HCT116 (cell line): ENCODE data around the gene FST. TPM values are rescaled to one million over a fixed set of nuclear protein-coding genes. Genes with fewer than 3 reads are reported as not detected.

ENCODE experiments used
- ATAC-seq: fragments of 200-7000 bp; cut with Tn5 transposase; 2 replicates; pipeline ENCODE4 v1.9.1; 2020; ENCODE audit warnings: mild to moderate bottlenecking, moderate library complexity
- BruUV-seq: library from RNA; stranded (reverse); fragments of 400-500 nt; replicated peaks from 2 replicates; lab custom pipeline; 2021; lab: Mats Ljungman, UMichigan
- CTCF ChIA-PET: fragments of 300-600 bp; sonication (Branson Sonifier 250); formaldehyde crosslinking; loops from one replicate; lab custom pipeline; 2021; ENCODE audit warnings: antibody characterized with exemption; lab: Charles Lee
- POLR2A ChIA-PET: fragments of 300-600, 350-600 bp; sonication (Branson Sonifier 250); formaldehyde crosslinking; loops from one replicate; lab custom pipeline; 2021; ENCODE audit warnings: antibody characterized with exemption; lab: Charles Lee
- RAD21 ChIA-PET, 2 experiments: fragments of 300-600 bp; sonication (Branson Sonifier 250); formaldehyde crosslinking; loops; one replicate each; lab custom pipeline; 2023; ENCODE audit warnings: low total read pairs in 2 of 2; ENCODE audit not compliant: uncharacterized antibody in 2 of 2, unreplicated experiment in 2 of 2, low non-redundant PET in 1 of 2; lab: Charles Lee
- DNase-seq: peaks from one replicate; pipeline ENCODE4 v3.0.0-alpha.2; 2010; ENCODE audit warnings: low read depth, low spot score
- H2AFZ ChIP-seq: fragments of 200-600 bp; shearing (Covaris generic), sonication (generic); 2 replicates; pipeline ENCODE4 v1.6.1; 2017; ENCODE audit warnings: low read depth, mixed run types, mixed read lengths, antibody characterized with exemption, low read length; ENCODE audit not compliant: poor library complexity, severe bottlenecking
- H3K27ac ChIP-seq: 2 replicates; pipeline ENCODE4 v1.5.1; 2012; ENCODE audit warnings: low read depth, low read length
- H3K27me3 ChIP-seq: fragments of 200-600 bp; sonication (generic); 2 replicates; pipeline ENCODE4 v1.6.1; 2016; ENCODE audit warnings: mixed run types, low read length, mixed read lengths; ENCODE audit not compliant: insufficient read depth
- H3K36me3 ChIP-seq, 2 experiments: fragments of 200-500 bp in 1 of 2; fragments of 200-600 bp in 1 of 2; sonication (Bioruptor generic) in 1 of 2; sonication (generic) in 1 of 2; 2 replicates each; pipeline versions ENCODE4 v1.5.1 to v1.6.1; 2014 to 2016; ENCODE audit warnings: low read length in 2 of 2, inconsistent platforms in 1 of 2, mixed read lengths in 1 of 2, mixed run types in 1 of 2; ENCODE audit not compliant: insufficient read depth in 2 of 2, control insufficient read depth in 1 of 2
- H3K4me1 ChIP-seq, 2 experiments: fragments of 200-600 bp in 1 of 2; sonication (generic) in 1 of 2; 2 replicates each; pipeline versions ENCODE4 v1.5.1 to v1.6.1; 2012 to 2017; ENCODE audit warnings: low read length in 2 of 2, inconsistent platforms in 1 of 2, mild to moderate bottlenecking in 1 of 2, mixed read lengths in 1 of 2, mixed run types in 1 of 2, moderate library complexity in 1 of 2; ENCODE audit not compliant: insufficient read depth in 2 of 2, control insufficient read depth in 1 of 2
- H3K4me2 ChIP-seq: fragments of 200-600 bp; sonication (generic); 2 replicates; pipeline ENCODE4 v1.6.1; 2017; ENCODE audit warnings: mixed run types, low read length, mixed read lengths
- H3K4me3 ChIP-seq, 2 experiments: fragments of 200-600 bp in 1 of 2; sonication (generic) in 1 of 2; replicated peaks in 1 of 2; 2 replicates each; pipeline ENCODE4 v1.5.1; 2011 to 2016; ENCODE audit warnings: low read length in 2 of 2, control low read depth in 1 of 2, low read depth in 1 of 2, mild to moderate bottlenecking in 1 of 2, mixed read lengths in 1 of 2, mixed run types in 1 of 2
- H3K79me2 ChIP-seq: fragments of 200-600 bp; sonication (generic); 2 replicates; pipeline ENCODE4 v1.6.1; 2017; ENCODE audit warnings: mild to moderate bottlenecking, mixed run types, low read length, moderate library complexity, mixed read lengths; ENCODE audit not compliant: insufficient read depth
- H3K9ac ChIP-seq: fragments of 200-600 bp; sonication (generic); 2 replicates; pipeline ENCODE4 v1.6.1; 2016; ENCODE audit warnings: low read length, mixed read lengths
- H3K9me2 ChIP-seq: fragments of 200-600 bp; sonication (generic), shearing (Covaris generic); 2 replicates; pipeline ENCODE4 v1.6.1; 2017; ENCODE audit warnings: mixed run types, mild to moderate bottlenecking, moderate library complexity; ENCODE audit not compliant: insufficient read depth
- H3K9me3 ChIP-seq, 2 experiments: fragments of 200-500 bp in 1 of 2; fragments of 200-600 bp in 1 of 2; sonication (Bioruptor generic) in 1 of 2; sonication (generic) in 1 of 2; 2 replicates each; pipeline ENCODE4 v1.6.1; 2014 to 2017; ENCODE audit warnings: low read length in 2 of 2, mixed read lengths in 2 of 2, inconsistent platforms in 1 of 2, low read depth in 1 of 2, mild to moderate bottlenecking in 1 of 2, mixed run types in 1 of 2, moderate library complexity in 1 of 2; ENCODE audit not compliant: control insufficient read depth in 1 of 2, insufficient read depth in 1 of 2
- H4K20me1 ChIP-seq: fragments of 200-600 bp; sonication (generic), shearing (Covaris generic); 2 replicates; pipeline ENCODE4 v1.6.1; 2017; ENCODE audit warnings: mixed run types, mild to moderate bottlenecking, moderate library complexity; ENCODE audit not compliant: insufficient read depth
- ATF3 ChIP-seq: IDR thresholded peaks from 2 replicates; pipeline ENCODE4 v1.6.1; 2012
- CTCF ChIP-seq, 3 experiments: fragments of 200-600 bp in 1 of 3; sonication (generic) in 1 of 3; IDR thresholded peaks in 2 of 3; conservative IDR thresholded peaks in 1 of 3; 2 replicates each; pipeline ENCODE4 v1.5.1; 2012 to 2017; ENCODE audit warnings: low read depth in 2 of 3, low read length in 2 of 3, antibody characterized with exemption in 1 of 3, borderline replicate concordance in 1 of 3, control low read depth in 1 of 3, mild to moderate bottlenecking in 1 of 3, mixed read lengths in 1 of 3, mixed run types in 1 of 3, moderate library complexity in 1 of 3; ENCODE audit not compliant: insufficient read depth in 1 of 3
- POLR2AphosphoS5 ChIP-seq: IDR thresholded peaks from 2 replicates; pipeline ENCODE4 v1.6.1; 2011; ENCODE audit warnings: mild to moderate bottlenecking, low read depth, low read length, moderate library complexity
- REST ChIP-seq: IDR thresholded peaks from 2 replicates; pipeline ENCODE4 v1.6.1; 2012; ENCODE audit warnings: low read depth
- SRF ChIP-seq: IDR thresholded peaks from 2 replicates; pipeline ENCODE4 v1.6.1; 2012; ENCODE audit warnings: low read depth
- YY1 ChIP-seq: IDR thresholded peaks from 2 replicates; pipeline ENCODE4 v1.6.1; 2011; ENCODE audit warnings: low read length, low read depth, moderate library complexity, mild to moderate bottlenecking; ENCODE audit not compliant: insufficient replicate concordance; ENCODE audit errors: extremely low read depth
- ZFX ChIP-seq: fragments of 450-650 bp; IDR thresholded peaks from 2 replicates; pipeline ENCODE4 v1.6.1; 2017
- intact Hi-C: fragments of 100-400 bp; cut with micrococcal nuclease; formaldehyde crosslinking; loops from 2 replicates; pipeline ENCODE4 v1.10.0; 2022
- total RNA-seq: library from RNA; stranded (reverse); gene quantifications from one replicate; pipeline ENCODE4 v1.2.1, GENCODE V29; 2021; ENCODE audit not compliant: unreplicated experiment

Gene FST
- total RNA-seq, 1 experiment from 2014 or later = 0.34 TPM

- BruUV-seq = no TSS peak
- H3K4me1 ChIP-seq = peaks cover 0 to 6% of the 10 kb centered on the region in 2 experiments; a peak in 1 of 4 replicates
- no peak for TF ChIP-seq ATF3
- TF ChIP-seq, all 23 proteins: peak for 0
- Histone ChIP-seq H3K9me3 (no peaks in the 10 kb centered on the region), H3K4me2 (no peak overlapping the region), H3K27me3 (no peaks in the 10 kb centered on the region), H2AFZ (no peak overlapping the region), H3K36me3 (no peaks in the 10 kb centered on the region), H3K9ac (no peak overlapping the region), H3K9me2 (no peaks in the 10 kb centered on the region), H4K20me1 (no peaks in the 10 kb centered on the region), H3K27ac (no peak overlapping the region), H3K79me2 (no peaks in the 10 kb centered on the region), H3K4me3 (no peak overlapping the region)
- RAD21 ChIA-PET = no interaction called here
- CTCF ChIA-PET = no interaction called here
- DNase-seq = no peak
- ATAC-seq = no peak
- intact Hi-C loops = no loop called here
- POLR2A ChIA-PET = no interaction called here
These were observed 8.2 kb upstream of the FST start for GRCh38 chr5:53472279-53472678.

- TF ChIP-seq ATF3 (no peak), ZFX (no peak), CTCF (IDR thresholded peaks at IDR 0.05 in 2 of 3, conservative IDR thresholded peaks at IDR 0.05 in 1 of 3; ENCODE audit: borderline replicate concordance in 1 of 3, insufficient read depth in 1 of 3, low read depth in 2 of 3, low read length in 2 of 3) (no peak), YY1 (no peak), REST (no peak), POLR2AphosphoS5 (no peak), SRF (no peak)
- RAD21 ChIA-PET = no interaction called here
- Histone ChIP-seq H3K9me3 (no peaks in the 10 kb centered on the region), H3K4me1 (peaks cover 0 to 6% of the 10 kb centered on the region in 2 experiments; a peak in 1 of 4 replicates), H3K9ac (no peak overlapping the region), H3K79me2 (no peaks in the 10 kb centered on the region), H3K27me3 (no peaks in the 10 kb centered on the region), H2AFZ (no peak overlapping the region), H3K4me2 (no peak overlapping the region), H4K20me1 (no peaks in the 10 kb centered on the region), H3K27ac (no peak overlapping the region), H3K4me3 (no peak overlapping the region), H3K9me2 (no peaks in the 10 kb centered on the region), H3K36me3 (no peaks in the 10 kb centered on the region)
- POLR2A ChIA-PET = no interaction called here
- DNase-seq (no peak), ATAC-seq (no peak)
- CTCF ChIA-PET = no interaction called here
- intact Hi-C loops = no loop called here
- BruUV-seq = no TSS peak
These were observed 7.5 kb upstream of the FST start for GRCh38 chr5:53472720-53473510.
